Measurements from ENCODE around the gene HTATSF1.

HTATSF1 gene

DNA sequence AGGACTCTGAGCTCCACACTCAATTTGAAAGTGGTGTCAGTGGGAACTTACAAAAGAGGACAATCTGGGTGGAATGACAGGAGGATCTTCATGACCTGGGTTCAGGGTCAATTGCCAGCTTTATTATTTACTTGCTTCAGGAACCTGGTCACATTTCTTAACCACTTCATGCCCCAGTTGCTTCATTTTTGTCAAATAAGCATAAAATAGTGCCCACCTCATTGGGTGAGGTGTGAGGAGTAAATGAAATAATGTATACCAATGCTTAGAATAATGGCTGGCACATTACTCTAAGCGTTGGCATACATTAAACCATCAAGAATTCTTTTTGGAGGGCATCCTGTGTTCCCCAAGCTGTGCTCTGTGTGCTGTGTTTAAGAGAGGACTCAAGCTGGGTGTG is 54.0 kb downstream of the HTATSF1 start:
- Histone ChIP-seq H4K20me1 (ENCODE audit: insufficient read depth, low read length) (no peaks in the 10 kb centered on the region), H3K4me2 (ENCODE audit: low read length) (no peak overlapping the region), H3K27me3 (ENCODE audit: insufficient read depth, low read length) (no peaks in the 10 kb centered on the region), H3K4me3 (ENCODE audit: low read depth, low read length, poor library complexity, severe bottlenecking) (no peak overlapping the region), H3K4me1 (ENCODE audit: insufficient read depth, low read length, severe bottlenecking) (no peaks in the 10 kb centered on the region), H2AFZ (ENCODE audit: low read length) (no peak overlapping the region), H3F3A (ENCODE audit: insufficient read depth, low read length) (no peaks in the 10 kb centered on the region), H3K27ac (ENCODE audit: low read depth, low read length, poor library complexity, severe bottlenecking) (no peak overlapping the region), H3K79me2 (ENCODE audit: insufficient read depth, low read length) (no peaks in the 10 kb centered on the region), H3K9me3 (ENCODE audit: low read length) (no peaks in the 10 kb centered on the region), H3K9ac (ENCODE audit: low read length) (no peak overlapping the region), H3K36me3 (ENCODE audit: insufficient read depth, low read length) (no peaks in the 10 kb centered on the region), H3K9me2 (ENCODE audit: low read depth, low read length) (no peaks in the 10 kb centered on the region)
- TF ChIP-seq CTCF (IDR thresholded peaks at IDR 0.05; ENCODE audit: low read length) (no peak), EZH2 (IDR thresholded peaks at IDR 0.05; ENCODE audit: borderline replicate concordance, low read length) (no peak)

GRCh38 chrX:136555694-136556093 is 58.3 kb downstream of the HTATSF1 start:
- Histone ChIP-seq H3K9me3 (ENCODE audit: low read length) (no peaks in the 10 kb centered on the region), H3K79me2 (ENCODE audit: insufficient read depth, low read length) (no peaks in the 10 kb centered on the region), H3K9ac (ENCODE audit: low read length) (no peak overlapping the region), H4K20me1 (ENCODE audit: insufficient read depth, low read length) (no peaks in the 10 kb centered on the region), H3K4me1 (ENCODE audit: insufficient read depth, low read length, severe bottlenecking) (no peaks in the 10 kb centered on the region), H3K27ac (ENCODE audit: low read depth, low read length, poor library complexity, severe bottlenecking) (no peak overlapping the region), H3K9me2 (ENCODE audit: low read depth, low read length) (no peaks in the 10 kb centered on the region), H3F3A (ENCODE audit: insufficient read depth, low read length) (no peaks in the 10 kb centered on the region), H3K4me2 (ENCODE audit: low read length) (no peak overlapping the region), H2AFZ (ENCODE audit: low read length) (no peak overlapping the region), H3K4me3 (ENCODE audit: low read depth, low read length, poor library complexity, severe bottlenecking) (no peak overlapping the region), H3K36me3 (ENCODE audit: insufficient read depth, low read length) (no peaks in the 10 kb centered on the region), H3K27me3 (ENCODE audit: insufficient read depth, low read length) (no peaks in the 10 kb centered on the region)
- TF ChIP-seq EZH2 (IDR thresholded peaks at IDR 0.05; ENCODE audit: borderline replicate concordance, low read length) (no peak), CTCF (IDR thresholded peaks at IDR 0.05; ENCODE audit: low read length) (no peak)

All from OCI-LY1 (cell line).